Measurements from ENCODE around the gene CTRB1. TPM values are rescaled to one million over a fixed set of nuclear protein-coding genes. Genes with fewer than 3 reads are reported as not detected.
A peak's percentile ranks its signal among the peaks of the same experiment; 100 is the strongest.

CTRB1 gene
- total RNA-seq, 1 experiment from 2014 or later = not detected

DNA sequence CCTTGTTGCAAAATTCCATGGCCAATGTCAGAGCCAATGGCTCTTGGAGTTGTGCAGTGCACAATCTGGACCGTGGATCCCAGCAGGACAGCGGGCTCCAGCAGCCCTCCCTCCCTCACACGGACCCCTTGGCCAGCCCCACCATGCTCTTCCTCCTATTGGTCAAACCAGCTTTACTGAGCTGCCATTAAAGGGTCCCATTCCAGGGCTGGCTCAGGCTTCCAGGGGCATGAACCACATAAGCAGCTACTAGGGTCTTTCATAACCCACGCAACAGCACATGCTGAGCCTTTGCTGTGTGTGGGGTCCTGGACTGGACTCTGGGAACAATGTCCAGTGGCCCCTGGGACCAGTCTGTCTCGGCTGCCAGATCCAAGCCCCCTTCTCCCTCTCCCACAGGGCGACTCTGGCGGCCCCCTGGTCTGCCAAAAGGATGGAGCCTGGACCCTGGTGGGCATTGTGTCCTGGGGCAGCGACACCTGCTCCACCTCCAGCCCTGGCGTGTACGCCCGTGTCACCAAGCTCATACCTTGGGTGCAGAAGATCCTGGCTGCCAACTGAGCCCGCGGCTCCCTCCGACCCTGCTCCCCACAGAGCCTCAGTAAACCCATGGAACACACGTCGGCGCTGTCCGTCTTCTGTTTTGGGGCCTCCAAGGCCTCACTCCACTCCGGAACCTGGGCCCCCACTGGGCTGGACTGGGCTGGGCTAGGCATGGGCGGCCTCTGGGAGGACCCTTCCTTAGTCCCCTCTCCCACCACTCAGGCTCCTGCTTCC is 5.7 kb downstream of the CTRB1 start:
- Histone ChIP-seq H2BK5ac (ENCODE audit: insufficient read length, low read length) (no peak overlapping the region), H3K27ac (ENCODE audit: insufficient read length, low read depth, low read length) (no peak overlapping the region), H3K18ac (ENCODE audit: insufficient read length, low read depth, low read length) (no peak overlapping the region), H3T11ph (ENCODE audit: low read length) (no peak overlapping the region), H3K9me3 (ENCODE audit: control insufficient read depth, low read depth, low read length) (no peaks in the 10 kb centered on the region), H3K56ac (ENCODE audit: insufficient read length, low read depth, low read length) (no peak overlapping the region), H4K5ac (ENCODE audit: insufficient read length, low read depth, low read length) (no peak overlapping the region), H4K91ac (ENCODE audit: insufficient read length, low read depth, low read length) (no peak overlapping the region), H3K79me2 (ENCODE audit: insufficient read depth, low read length) (no peaks in the 10 kb centered on the region), H2BK12ac (ENCODE audit: insufficient read length, low read depth, low read length) (no peak overlapping the region), H2BK20ac (ENCODE audit: low read depth, low read length, poor library complexity, severe bottlenecking) (no peak overlapping the region), H3K79me1 (ENCODE audit: insufficient read depth, low read depth, low read length, poor library complexity, severe bottlenecking) (no peaks in the 10 kb centered on the region), H4K8ac (replicated peaks; ENCODE audit: insufficient read length, low read depth, low read length) (no peak overlapping the region), H2BK15ac (ENCODE audit: low read depth, low read length) (no peak overlapping the region), H3K4me1 (ENCODE audit: insufficient read depth, low read length) (no peaks in the 10 kb centered on the region), H2AFZ (ENCODE audit: low read length) (no peak overlapping the region), H3K23ac (ENCODE audit: insufficient read length, low read depth, low read length) (no peak overlapping the region), H3K27me3 (ENCODE audit: insufficient read depth, low read length) (no peaks in the 10 kb centered on the region), H2BK120ac (ENCODE audit: low read depth, low read length, poor library complexity, severe bottlenecking) (no peak overlapping the region), H3K23me2 (ENCODE audit: insufficient read length, low read depth, low read length, poor library complexity, severe bottlenecking) (no peaks in the 10 kb centered on the region), H3K4me2 (ENCODE audit: insufficient read depth, insufficient read length, low read length) (no peak overlapping the region), H2AK5ac (ENCODE audit: insufficient read length, low read length) (no peak overlapping the region), H3K4ac (ENCODE audit: low read depth, low read length) (no peak overlapping the region), H3K14ac (ENCODE audit: insufficient read depth, low read length) (no peak overlapping the region; the same call in 1 of the 2 replicates), H4K20me1 (ENCODE audit: control insufficient read depth, insufficient read depth, insufficient read length) (no peaks in the 10 kb centered on the region), H3K9ac (ENCODE audit: extremely low read depth, insufficient read length, low read length) (no peak overlapping the region)
- TF ChIP-seq, protein P1, sequence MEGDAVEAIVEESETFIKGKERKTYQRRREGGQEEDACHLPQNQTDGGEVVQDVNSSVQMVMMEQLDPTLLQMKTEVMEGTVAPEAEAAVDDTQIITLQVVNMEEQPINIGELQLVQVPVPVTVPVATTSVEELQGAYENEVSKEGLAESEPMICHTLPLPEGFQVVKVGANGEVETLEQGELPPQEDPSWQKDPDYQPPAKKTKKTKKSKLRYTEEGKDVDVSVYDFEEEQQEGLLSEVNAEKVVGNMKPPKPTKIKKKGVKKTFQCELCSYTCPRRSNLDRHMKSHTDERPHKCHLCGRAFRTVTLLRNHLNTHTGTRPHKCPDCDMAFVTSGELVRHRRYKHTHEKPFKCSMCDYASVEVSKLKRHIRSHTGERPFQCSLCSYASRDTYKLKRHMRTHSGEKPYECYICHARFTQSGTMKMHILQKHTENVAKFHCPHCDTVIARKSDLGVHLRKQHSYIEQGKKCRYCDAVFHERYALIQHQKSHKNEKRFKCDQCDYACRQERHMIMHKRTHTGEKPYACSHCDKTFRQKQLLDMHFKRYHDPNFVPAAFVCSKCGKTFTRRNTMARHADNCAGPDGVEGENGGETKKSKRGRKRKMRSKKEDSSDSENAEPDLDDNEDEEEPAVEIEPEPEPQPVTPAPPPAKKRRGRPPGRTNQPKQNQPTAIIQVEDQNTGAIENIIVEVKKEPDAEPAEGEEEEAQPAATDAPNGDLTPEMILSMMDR (conservative IDR thresholded peaks at IDR 0.05) = no peak
- DNase-seq = peak; percentile 31
- WGBS (ENCODE audit: extremely low coverage, insufficient read length, low lambda C conversion rate) = no CpG with 5 or more reads among the region's 20 CpGs
- H3K27ac Mint-ChIP-seq = peak overlapping the region in 2 of 3 experiments; percentile 77 to 93; a peak in 3 of 7 replicates
- H3K4me1 Mint-ChIP-seq = no peaks in the 10 kb centered on the region
- 0 out of 2 replicates have a peak, but pooled peaks cover 2% of the 10 kb centered on the region for H3K27me3 Mint-ChIP-seq (ENCODE audit: low read depth)
- no peak overlapping the region for H3K4me3 Mint-ChIP-seq
- peaks cover 0 to 9% (median 4%) of the 10 kb centered on the region in 3 experiments; a peak in 4 of 7 replicates for H3K36me3 Mint-ChIP-seq (ENCODE audit: insufficient read depth in 1 of 3, low read depth in 3 of 3)
- no peaks in the 10 kb centered on the region for H3K9me3 Mint-ChIP-seq

Data from H9 (cell line).